MCF 10A (cell line): ENCODE data around the gene MORC1. TPM values are rescaled to one million over a fixed set of nuclear protein-coding genes. Genes with fewer than 3 reads are reported as not detected.
A peak's percentile ranks its signal among the peaks of the same experiment; 100 is the strongest.
"Not testable (repeated sequence)": the region's sequence is repeated elsewhere in the genome, so short reads cannot be mapped to it uniquely, and the experiment has no call there.

Experiments used
- BruUV-seq: library from RNA; stranded (reverse); fragments of 400-500 nt; replicated peaks from 2 replicates; lab custom pipeline; 2021; lab: Mats Ljungman, UMichigan
- CTCF ChIA-PET: fragments of 300-600 bp; sonication (Branson Sonifier 250); formaldehyde crosslinking; extraction: SDS; loops from one replicate; lab custom pipeline; 2021; ENCODE audit warnings: antibody characterized with exemption, inconsistent platforms; lab: Yijun Ruan, JAX
- POLR2A ChIA-PET: fragments of 300-600, 350-650 bp; sonication (Branson Sonifier 250); formaldehyde crosslinking; extraction: SDS; loops from one replicate; lab custom pipeline; 2020; ENCODE audit warnings: antibody characterized with exemption, inconsistent platforms; lab: Yijun Ruan, JAX
- DNase-seq: peaks from one replicate; pipeline ENCODE4 v3.0.0-alpha.2; 2018; ENCODE audit not compliant: unreplicated experiment
- H3K27ac Mint-ChIP-seq: one replicate; pipeline ENCODE4 v1.8.0; 2022; ENCODE audit warnings: mild to moderate bottlenecking, low read depth, mixed read lengths; ENCODE audit not compliant: unreplicated experiment
- H3K27me3 Mint-ChIP-seq: one replicate; pipeline ENCODE4 v1.8.0; 2022; ENCODE audit warnings: mixed read lengths; ENCODE audit not compliant: insufficient read depth, unreplicated experiment
- H3K36me3 Mint-ChIP-seq: one replicate; pipeline ENCODE4 v1.8.0; 2022; ENCODE audit warnings: mild to moderate bottlenecking, moderate library complexity, mixed read lengths; ENCODE audit not compliant: insufficient read depth, unreplicated experiment
- H3K4me1 Mint-ChIP-seq: one replicate; pipeline ENCODE4 v1.8.0; 2022; ENCODE audit warnings: mixed read lengths; ENCODE audit not compliant: insufficient read depth, unreplicated experiment
- H3K4me3 Mint-ChIP-seq: one replicate; pipeline ENCODE4 v1.8.0; 2022; ENCODE audit warnings: mild to moderate bottlenecking, moderate library complexity, mixed read lengths; ENCODE audit not compliant: unreplicated experiment
- H3K9me3 Mint-ChIP-seq: one replicate; pipeline ENCODE4 v1.8.0; 2022; ENCODE audit warnings: mixed read lengths; ENCODE audit not compliant: unreplicated experiment
- CTCF ChIP-seq: fragments of 200-600 bp; IDR thresholded peaks from one replicate; pipeline ENCODE4 v1.8.0; 2022; ENCODE audit warnings: antibody characterized with exemption, mild to moderate bottlenecking; ENCODE audit not compliant: unreplicated experiment
- intact Hi-C: fragments of 100-400 bp; cut with micrococcal nuclease; formaldehyde crosslinking; loops from 2 replicates; pipeline ENCODE4 v1.14.1; 2022
- total RNA-seq: library from RNA; stranded (reverse); gene quantifications from 2 replicates; pipeline ENCODE4 v1.2.3, GENCODE V29; 2022

The MORC1 gene
- total RNA-seq, 1 experiment from 2014 or later = not detected

GRCh38 chr3:109081746-109082510 is 36.0 kb downstream of the MORC1 start:
- Mint-ChIP-seq H3K27ac (peak overlapping the region; percentile 55), H3K4me1 (peaks cover 6% of the 10 kb centered on the region), H3K36me3 (no peaks in the 10 kb centered on the region), H3K9me3 (peaks cover 7% of the 10 kb centered on the region), H3K4me3 (no peak overlapping the region), H3K27me3 (no peaks in the 10 kb centered on the region)
- TF ChIP-seq CTCF = peak; percentile 75
- ChIA-PET CTCF (interaction anchor here (0.6 to 3.8 kb wide), 35 partner anchors 9 to 1644 kb away, joined by 3 to 45 read pairs (median 3); partner anchors contain the start of gene MORC1), POLR2A (no interaction called here)
- peak; percentile 71 for DNase-seq
- intact Hi-C loops = loop anchor here (1.0 to 5.0 kb wide), 4 partner anchors 59 to 595 kb away; no protein-coding TSS in a partner anchor
- no TSS peak for BruUV-seq

DNA sequence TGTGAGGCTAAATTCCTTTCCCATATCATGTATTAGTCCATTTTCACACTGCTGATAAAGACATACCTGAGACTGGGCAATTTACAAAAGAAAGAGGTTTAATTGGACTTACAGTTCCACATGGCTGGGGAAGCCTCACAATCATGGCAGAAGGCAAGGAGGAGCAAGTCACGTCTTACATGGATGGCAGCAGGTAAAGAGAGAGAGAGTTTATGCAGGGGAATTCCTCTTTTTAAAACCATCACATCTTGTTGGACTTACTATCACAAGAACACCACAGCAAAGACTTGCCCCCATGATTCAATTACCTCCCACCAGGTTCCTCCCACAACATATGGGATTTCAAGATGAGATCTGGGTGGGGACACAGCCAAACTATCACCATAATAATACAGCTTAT is 37.8 kb downstream of the MORC1 start:
- POLR2A ChIA-PET, H3K4me3 Mint-ChIP-seq, H3K27me3 Mint-ChIP-seq, DNase-seq, BruUV-seq, H3K9me3 Mint-ChIP-seq, H3K4me1 Mint-ChIP-seq, H3K36me3 Mint-ChIP-seq, H3K27ac Mint-ChIP-seq: not testable (repeated sequence)
- CTCF ChIA-PET = interaction anchor here (3.3 to 3.8 kb wide), 2 partner anchors 55 to 164 kb away, joined by 27 to 45 read pairs; no protein-coding TSS in a partner anchor
- intact Hi-C loops = loop anchor here (5.0 kb wide), 2 partner anchors 163 to 593 kb away; no protein-coding TSS in a partner anchor

GRCh38 chr3:109073116-109073515 is 44.8 kb downstream of the MORC1 start:
- Mint-ChIP-seq H3K36me3 (peaks cover 6% of the 10 kb centered on the region), H3K4me3 (no peak overlapping the region), H3K9me3 (no peaks in the 10 kb centered on the region), H3K4me1 (no peaks in the 10 kb centered on the region), H3K27ac (no peak overlapping the region), H3K27me3 (no peaks in the 10 kb centered on the region)
- no peak for DNase-seq
- POLR2A ChIA-PET = no interaction called here
- BruUV-seq = no TSS peak
- CTCF ChIA-PET = interaction anchor here (0.7 to 1.1 kb wide), 3 partner anchors 120 to 158 kb away, joined by 3 to 4 read pairs (median 4); partner anchors contain the start of gene GUCA1C
- TF ChIP-seq CTCF = no peak
- intact Hi-C loops = no loop called here

- H3K9me3 Mint-ChIP-seq = no peaks in the 10 kb centered on the region
- H3K4me1 Mint-ChIP-seq = no peaks in the 10 kb centered on the region
- no peaks in the 10 kb centered on the region for H3K27me3 Mint-ChIP-seq
- POLR2A ChIA-PET = no interaction called here
- DNase-seq = no peak
- H3K27ac Mint-ChIP-seq = no peak overlapping the region
- no peak for TF ChIP-seq CTCF
- CTCF ChIA-PET = interaction anchor here (0.6 to 3.0 kb wide), 7 partner anchors 10 to 410 kb away, joined by 4 to 20 read pairs (median 6); no protein-coding TSS in a partner anchor
- no TSS peak for BruUV-seq
- intact Hi-C loops = no loop called here
- H3K36me3 Mint-ChIP-seq = peaks cover 6% of the 10 kb centered on the region
- H3K4me3 Mint-ChIP-seq = no peak overlapping the region
Measured at GRCh38 chr3:109072194-109072593, 45.7 kb downstream of the MORC1 start.
